Measurements from ENCODE around the gene PLEKHA8. TPM values are rescaled to one million over a fixed set of nuclear protein-coding genes. Genes with fewer than 3 reads are reported as not detected.

Gene PLEKHA8
- total RNA-seq, 4 donors from 2014 or later = 9.0 to 23.4 (median 13.0) TPM

GRCh38 chr7:30029696-30030095 is 1.5 kb downstream of the PLEKHA8 start:
- Histone ChIP-seq H3K36me3 (no peaks in the 10 kb centered on the region), H3K4me3 (peak overlapping the region in 2 of 4 donors; percentile 93 to 99), H3K27ac (peak overlapping the region in 3 of 4 donors; percentile 92 to 95 (median 92)), H3K9me3 (no peaks in the 10 kb centered on the region), H3K27me3 (no peaks in the 10 kb centered on the region), H3K4me1 (peaks cover 0 to 58% (median 22%) of the 10 kb centered on the region in 4 donors)
- no peak for DNase-seq (ENCODE audit: low spot score in 2 of 2)
- WGBS, 2 donors = 24 to 28% methylated on average over 6 of the region's 6 CpGs
- no peak for TF ChIP-seq CTCF (IDR thresholded peaks at IDR 0.05)

- Histone ChIP-seq H3K4me1 (peaks cover 0 to 45% (median 19%) of the 10 kb centered on the region in 4 donors), H3K27ac (peak overlapping the region in 2 of 4 donors; percentile 38 to 95), H3K27me3 (no peaks in the 10 kb centered on the region), H3K9me3 (no peaks in the 10 kb centered on the region), H3K36me3 (no peaks in the 10 kb centered on the region), H3K4me3 (no peak overlapping the region)
- 53 to 60% methylated on average over 4 of the region's 4 CpGs for whole genome bisulfite sequencing, 2 donors
- no peak for DNase-seq (ENCODE audit: low spot score in 2 of 2)
- no peak for TF ChIP-seq CTCF (IDR thresholded peaks at IDR 0.05)
These were observed 4.3 kb downstream of the PLEKHA8 start for GRCh38 chr7:30032310-30033125.

GRCh38 chr7:30034501-30034900 is 6.3 kb downstream of the PLEKHA8 start:
- WGBS, 2 donors = 88 to 93% methylated on average over 3 of the region's 3 CpGs
- TF ChIP-seq CTCF (IDR thresholded peaks at IDR 0.05) = no peak
- no peak for TF ChIP-seq EP300 (IDR thresholded peaks at IDR 0.05)
- no peak for TF ChIP-seq POLR2A (IDR thresholded peaks at IDR 0.05)
- Histone ChIP-seq H3K27ac (no peak overlapping the region), H3K9me3 (no peaks in the 10 kb centered on the region), H3K36me3 (no peaks in the 10 kb centered on the region), H3K4me1 (peaks cover 0 to 59% (median 22%) of the 10 kb centered on the region in 4 donors), H3K27me3 (no peaks in the 10 kb centered on the region), H3K4me3 (no peak overlapping the region)
- DNase-seq (ENCODE audit: low spot score in 2 of 2) = no peak

- no peaks in the 10 kb centered on the region for H3K27me3 ChIP-seq
- H3K36me3 ChIP-seq = no peaks in the 10 kb centered on the region
- TF ChIP-seq POLR2A (IDR thresholded peaks at IDR 0.05) (no peak), CTCF (IDR thresholded peaks at IDR 0.05) (no peak)
- H3K9me3 ChIP-seq = no peaks in the 10 kb centered on the region
- 75 to 100% methylated on average over 2 of the region's 2 CpGs for WGBS, 2 donors
- no peak for DNase-seq (ENCODE audit: low spot score in 2 of 2)
- H3K4me1 ChIP-seq = peaks cover 0 to 58% (median 24%) of the 10 kb centered on the region in 4 donors
- H3K4me3 ChIP-seq = no peak overlapping the region
- H3K27ac ChIP-seq = no peak overlapping the region
These were observed 8.0 kb downstream of the PLEKHA8 start for GRCh38 chr7:30036220-30036619.

GRCh38 chr7:30038196-30038980 is 10.2 kb downstream of the PLEKHA8 start:
- TF ChIP-seq CTCF (IDR thresholded peaks at IDR 0.05) (no peak), EP300 (IDR thresholded peaks at IDR 0.05) (peak in 1 of 2 donors; percentile 65), POLR2A (IDR thresholded peaks at IDR 0.05) (no peak)
- DNase-seq (ENCODE audit: low spot score in 2 of 2) = no peak
- peaks cover 0 to 6% (median 0%) of the 10 kb centered on the region in 3 donors for H3K36me3 ChIP-seq
- peaks cover 0 to 42% (median 19%) of the 10 kb centered on the region in 4 donors for H3K4me1 ChIP-seq
- no peaks in the 10 kb centered on the region for H3K27me3 ChIP-seq
- no peaks in the 10 kb centered on the region for H3K9me3 ChIP-seq
- H3K27ac ChIP-seq = peak overlapping the region in 2 of 4 donors; percentile 50 to 60
- 63 to 71% methylated on average over 3 of the region's 3 CpGs for WGBS, 2 donors
- H3K4me3 ChIP-seq = no peak overlapping the region

Measured in tibial nerve (tissue), 4 donors.